ENCODE results near the gene EPN2. TPM values are rescaled to one million over a fixed set of nuclear protein-coding genes. Genes with fewer than 3 reads are reported as not detected.

The EPN2 gene
- total RNA-seq, 1 experiment from 2014 or later, result 113 TPM

DNA sequence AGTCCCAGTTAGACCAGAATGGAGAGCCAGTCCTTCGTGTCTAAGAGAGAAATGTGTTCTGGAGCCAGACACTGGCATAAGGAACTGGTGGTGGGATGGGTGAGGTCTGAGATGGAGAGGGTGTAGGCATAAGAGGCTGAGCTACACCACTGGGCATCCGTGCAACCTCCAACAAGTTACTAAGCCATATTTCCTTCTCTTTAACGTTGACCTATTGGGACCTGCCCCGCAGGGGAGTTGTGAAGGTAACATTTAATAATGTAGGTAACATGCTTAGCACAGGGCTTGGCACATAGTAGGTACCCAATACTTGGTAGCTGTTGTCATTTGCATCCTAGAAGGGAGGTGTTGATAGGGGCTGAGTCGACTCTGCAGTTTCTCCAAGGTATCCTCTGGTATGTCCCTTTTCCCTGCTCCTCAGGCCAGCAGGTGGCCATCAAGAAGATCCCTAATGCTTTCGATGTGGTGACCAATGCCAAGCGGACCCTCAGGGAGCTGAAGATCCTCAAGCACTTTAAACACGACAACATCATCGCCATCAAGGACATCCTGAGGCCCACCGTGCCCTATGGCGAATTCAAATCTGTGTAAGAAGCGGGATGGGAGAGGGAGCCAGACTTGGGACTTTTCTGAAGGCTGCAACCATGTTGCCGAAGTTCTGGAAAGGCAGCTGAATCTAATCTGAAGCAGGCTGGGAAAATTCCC, 142.3 kb downstream of the EPN2 start:
- no peak overlapping the region for H2AFZ ChIP-seq
- no TSS peak for BruUV-seq (replicated peaks)
- no peaks in the 10 kb centered on the region for H3K9me3 ChIP-seq (ENCODE audit: insufficient read depth, low read depth)
- ChIA-PET CTCF (no interaction called here), POLR2A (ENCODE audit: unreplicated experiment) (no interaction called here)
- DNase-seq, result no peak
- peak overlapping the region; percentile 92 for H3K4me2 ChIP-seq
- H3K4me1 ChIP-seq (replicated peaks; ENCODE audit: insufficient read depth), result peaks cover 19% of the 10 kb centered on the region
- intact Hi-C loops (cut with micrococcal nuclease; ENCODE audit: unreplicated experiment), result no loop called here
- peak overlapping the region; percentile 79; the same call in 1 of the 2 replicates for H3K4me3 ChIP-seq
- H3K9me2 ChIP-seq (ENCODE audit: insufficient read depth), result no peaks in the 10 kb centered on the region
- H3K79me2 ChIP-seq (ENCODE audit: low read depth), result peaks cover 26% of the 10 kb centered on the region
- H3K36me3 ChIP-seq (ENCODE audit: low read depth), result 0 out of 2 replicates have a peak, but pooled peaks cover 12% of the 10 kb centered on the region
- TF ChIP-seq EZH2 (IDR thresholded peaks at IDR 0.05; ENCODE audit: low read depth), result no peak
- TF ChIP-seq, protein P1, sequence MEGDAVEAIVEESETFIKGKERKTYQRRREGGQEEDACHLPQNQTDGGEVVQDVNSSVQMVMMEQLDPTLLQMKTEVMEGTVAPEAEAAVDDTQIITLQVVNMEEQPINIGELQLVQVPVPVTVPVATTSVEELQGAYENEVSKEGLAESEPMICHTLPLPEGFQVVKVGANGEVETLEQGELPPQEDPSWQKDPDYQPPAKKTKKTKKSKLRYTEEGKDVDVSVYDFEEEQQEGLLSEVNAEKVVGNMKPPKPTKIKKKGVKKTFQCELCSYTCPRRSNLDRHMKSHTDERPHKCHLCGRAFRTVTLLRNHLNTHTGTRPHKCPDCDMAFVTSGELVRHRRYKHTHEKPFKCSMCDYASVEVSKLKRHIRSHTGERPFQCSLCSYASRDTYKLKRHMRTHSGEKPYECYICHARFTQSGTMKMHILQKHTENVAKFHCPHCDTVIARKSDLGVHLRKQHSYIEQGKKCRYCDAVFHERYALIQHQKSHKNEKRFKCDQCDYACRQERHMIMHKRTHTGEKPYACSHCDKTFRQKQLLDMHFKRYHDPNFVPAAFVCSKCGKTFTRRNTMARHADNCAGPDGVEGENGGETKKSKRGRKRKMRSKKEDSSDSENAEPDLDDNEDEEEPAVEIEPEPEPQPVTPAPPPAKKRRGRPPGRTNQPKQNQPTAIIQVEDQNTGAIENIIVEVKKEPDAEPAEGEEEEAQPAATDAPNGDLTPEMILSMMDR (conservative IDR thresholded peaks at IDR 0.05), result no peak
- no peaks in the 10 kb centered on the region for H3K27me3 ChIP-seq (ENCODE audit: insufficient read depth, low read depth)
- no peak overlapping the region for H3K27ac ChIP-seq
- peaks cover 16% of the 10 kb centered on the region for H3F3A ChIP-seq (ENCODE audit: insufficient read depth, low read depth)
- H4K20me1 ChIP-seq (ENCODE audit: insufficient read depth), result no peaks in the 10 kb centered on the region

DNA sequence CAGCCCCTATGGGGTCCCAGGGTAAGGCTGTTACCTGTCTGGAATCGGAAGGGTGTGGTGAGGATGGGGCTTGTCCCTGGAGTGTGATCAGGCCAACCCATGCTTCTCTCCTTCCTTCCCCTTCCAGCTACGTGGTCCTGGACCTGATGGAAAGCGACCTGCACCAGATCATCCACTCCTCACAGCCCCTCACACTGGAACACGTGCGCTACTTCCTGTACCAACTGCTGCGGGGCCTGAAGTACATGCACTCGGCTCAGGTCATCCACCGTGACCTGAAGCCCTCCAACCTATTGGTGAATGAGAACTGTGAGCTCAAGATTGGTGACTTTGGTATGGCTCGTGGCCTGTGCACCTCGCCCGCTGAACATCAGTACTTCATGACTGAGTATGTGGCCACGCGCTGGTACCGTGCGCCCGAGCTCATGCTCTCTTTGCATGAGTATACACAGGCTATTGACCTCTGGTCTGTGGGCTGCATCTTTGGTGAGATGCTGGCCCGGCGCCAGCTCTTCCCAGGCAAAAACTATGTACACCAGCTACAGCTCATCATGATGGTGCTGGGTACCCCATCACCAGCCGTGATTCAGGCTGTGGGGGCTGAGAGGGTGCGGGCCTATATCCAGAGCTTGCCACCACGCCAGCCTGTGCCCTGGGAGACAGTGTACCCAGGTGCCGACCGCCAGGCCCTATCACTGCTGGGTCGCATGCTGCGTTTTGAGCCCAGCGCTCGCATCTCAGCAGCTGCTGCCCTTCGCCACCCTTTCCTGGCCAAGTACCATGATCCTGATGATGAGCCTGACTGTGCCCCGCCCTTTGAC, 143.5 kb downstream of the EPN2 start:
- H3K4me1 ChIP-seq (replicated peaks; ENCODE audit: insufficient read depth), result peaks cover 19% of the 10 kb centered on the region

DNA sequence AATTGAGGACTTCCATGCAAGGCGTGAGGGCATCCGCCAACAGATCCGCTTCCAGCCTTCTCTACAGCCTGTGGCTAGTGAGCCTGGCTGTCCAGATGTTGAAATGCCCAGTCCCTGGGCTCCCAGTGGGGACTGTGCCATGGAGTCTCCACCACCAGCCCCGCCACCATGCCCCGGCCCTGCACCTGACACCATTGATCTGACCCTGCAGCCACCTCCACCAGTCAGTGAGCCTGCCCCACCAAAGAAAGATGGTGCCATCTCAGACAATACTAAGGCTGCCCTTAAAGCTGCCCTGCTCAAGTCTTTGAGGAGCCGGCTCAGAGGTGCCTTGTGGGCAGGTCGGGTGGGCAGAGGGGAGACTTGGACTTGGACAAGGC, 144.2 kb downstream of the EPN2 start:
- H3K4me2 ChIP-seq, result no peak overlapping the region
- no peak overlapping the region for H2AFZ ChIP-seq
- H3K9me3 ChIP-seq (ENCODE audit: insufficient read depth, low read depth), result no peaks in the 10 kb centered on the region
- H3K27me3 ChIP-seq (ENCODE audit: insufficient read depth, low read depth), result no peaks in the 10 kb centered on the region
- no peak for DNase-seq
- POLR2A ChIA-PET (ENCODE audit: unreplicated experiment), result no interaction called here
- CTCF ChIA-PET, result no interaction called here
- no peak overlapping the region for H3K4me3 ChIP-seq
- no TSS peak for BruUV-seq (replicated peaks)
- H3K4me1 ChIP-seq (replicated peaks; ENCODE audit: insufficient read depth), result peaks cover 12% of the 10 kb centered on the region
- no peaks in the 10 kb centered on the region for H4K20me1 ChIP-seq (ENCODE audit: insufficient read depth)
- peaks cover 16% of the 10 kb centered on the region for H3K79me2 ChIP-seq (ENCODE audit: low read depth)
- intact Hi-C loops (cut with micrococcal nuclease; ENCODE audit: unreplicated experiment), result no loop called here
- no peak overlapping the region for H3K27ac ChIP-seq
- 0 out of 2 replicates have a peak, but pooled peaks cover 12% of the 10 kb centered on the region for H3K36me3 ChIP-seq (ENCODE audit: low read depth)
- H3F3A ChIP-seq (ENCODE audit: insufficient read depth, low read depth), result peaks cover 25% of the 10 kb centered on the region
- TF ChIP-seq, protein P1 (conservative IDR thresholded peaks at IDR 0.05), result no peak
- no peak for TF ChIP-seq EZH2 (IDR thresholded peaks at IDR 0.05; ENCODE audit: low read depth)
- no peaks in the 10 kb centered on the region for H3K9me2 ChIP-seq (ENCODE audit: insufficient read depth)

More for the DNA sequence above, 143.5 kb downstream of the EPN2 start:
- H3K4me3 ChIP-seq, result no peak overlapping the region
- intact Hi-C loops (cut with micrococcal nuclease; ENCODE audit: unreplicated experiment), result no loop called here
- DNase-seq, result no peak
- no peak overlapping the region for H2AFZ ChIP-seq
- no peaks in the 10 kb centered on the region for H3K9me3 ChIP-seq (ENCODE audit: insufficient read depth, low read depth)
- TF ChIP-seq EZH2 (IDR thresholded peaks at IDR 0.05; ENCODE audit: low read depth), result no peak
- TF ChIP-seq, protein P1 (conservative IDR thresholded peaks at IDR 0.05), result no peak
- H3K27me3 ChIP-seq (ENCODE audit: insufficient read depth, low read depth), result no peaks in the 10 kb centered on the region
- peaks cover 20% of the 10 kb centered on the region for H3F3A ChIP-seq (ENCODE audit: insufficient read depth, low read depth)
- H3K36me3 ChIP-seq (ENCODE audit: low read depth), result 0 out of 2 replicates have a peak, but pooled peaks cover 12% of the 10 kb centered on the region
- BruUV-seq (replicated peaks), result no TSS peak
- no peak overlapping the region for H3K4me2 ChIP-seq
- no peaks in the 10 kb centered on the region for H4K20me1 ChIP-seq (ENCODE audit: insufficient read depth)
- ChIA-PET POLR2A (ENCODE audit: unreplicated experiment) (no interaction called here), CTCF (no interaction called here)
- H3K9me2 ChIP-seq (ENCODE audit: insufficient read depth), result no peaks in the 10 kb centered on the region
- peaks cover 23% of the 10 kb centered on the region for H3K79me2 ChIP-seq (ENCODE audit: low read depth)
- H3K27ac ChIP-seq, result no peak overlapping the region

Measured in PC-9 (cell line).